ENCODE data around the gene SLC2A6.

SLC2A6 gene

GRCh38 chr9:133520121-133520835 is 41.4 kb upstream of the SLC2A6 start:
- H3K4me3 ChIP-seq (ENCODE audit: low read depth, low read length): no peak overlapping the region
- ChIA-PET CTCF (interaction anchor here (0.6 kb wide), 1 partner anchor 11 kb away, joined by 3 read pairs; no protein-coding TSS in a partner anchor), POLR2A (no interaction called here)
- TF ChIP-seq CTCF (IDR thresholded peaks at IDR 0.05; ENCODE audit: insufficient read depth, low read length, missing control alignments): no peak
- DNase-seq (ENCODE audit: low read depth, low spot score): no peak

- no peak for DNase-seq (ENCODE audit: low read depth, low spot score)
- POLR2A ChIA-PET: no interaction called here
- no peak overlapping the region for H3K4me3 ChIP-seq (ENCODE audit: low read depth, low read length)
- no peak for TF ChIP-seq CTCF (IDR thresholded peaks at IDR 0.05; ENCODE audit: insufficient read depth, low read length, missing control alignments)
- CTCF ChIA-PET: no interaction called here
Measured at GRCh38 chr9:133519693-133520092, 40.8 kb upstream of the SLC2A6 start.

GRCh38 chr9:133518706-133519449 is 40.0 kb upstream of the SLC2A6 start:
- H3K4me3 ChIP-seq (ENCODE audit: low read depth, low read length): no peak overlapping the region
- ChIA-PET CTCF (interaction anchor here (0.8 to 1.0 kb wide), 2 partner anchors 10 to 13 kb away, joined by 3 to 4 read pairs; no protein-coding TSS in a partner anchor), POLR2A (no interaction called here)
- no peak for TF ChIP-seq CTCF (IDR thresholded peaks at IDR 0.05; ENCODE audit: insufficient read depth, low read length, missing control alignments)
- DNase-seq (ENCODE audit: low read depth, low spot score): no peak

GRCh38 chr9:133518200-133518599 is 39.3 kb upstream of the SLC2A6 start:
- ChIA-PET CTCF (interaction anchor here (0.8 to 1.3 kb wide), 3 partner anchors 9 to 32 kb away, joined by 3 to 5 read pairs (median 4); no protein-coding TSS in a partner anchor), POLR2A (no interaction called here)
- no peak overlapping the region for H3K4me3 ChIP-seq (ENCODE audit: low read depth, low read length)
- no peak for DNase-seq (ENCODE audit: low read depth, low spot score)
- no peak for TF ChIP-seq CTCF (IDR thresholded peaks at IDR 0.05; ENCODE audit: insufficient read depth, low read length, missing control alignments)

- ChIA-PET POLR2A (no interaction called here), CTCF (interaction anchor here (1.3 kb wide), 1 partner anchor 31 kb away, joined by 5 read pairs; no protein-coding TSS in a partner anchor)
- no peak for TF ChIP-seq CTCF (IDR thresholded peaks at IDR 0.05; ENCODE audit: insufficient read depth, low read length, missing control alignments)
- DNase-seq (ENCODE audit: low read depth, low spot score): no peak
- no peak overlapping the region for H3K4me3 ChIP-seq (ENCODE audit: low read depth, low read length)
Measured at GRCh38 chr9:133517711-133518110, 38.8 kb upstream of the SLC2A6 start.

- DNase-seq (ENCODE audit: low read depth, low spot score): no peak
- CTCF ChIA-PET: no interaction called here
- no peak for TF ChIP-seq CTCF (IDR thresholded peaks at IDR 0.05; ENCODE audit: insufficient read depth, low read length, missing control alignments)
- POLR2A ChIA-PET: no interaction called here
- H3K4me3 ChIP-seq (ENCODE audit: low read depth, low read length): no peak overlapping the region
Measured at GRCh38 chr9:133516961-133517350, 38.1 kb upstream of the SLC2A6 start.
